NCI-H1417 treated with DMSO at 0.1 percent for 48 hours (cell line): ENCODE results near the gene NONO.
A peak's percentile ranks its signal among the peaks of the same experiment; 100 is the strongest.
"Not testable (repeated sequence)": the region's sequence is repeated elsewhere in the genome, so short reads cannot be mapped to it uniquely, and the experiment has no call there.

ENCODE experiments used
- DNase-seq: peaks from one replicate; lab custom pipeline; 2025; lab: John Stamatoyannopoulos, UW

Gene NONO, protein sequence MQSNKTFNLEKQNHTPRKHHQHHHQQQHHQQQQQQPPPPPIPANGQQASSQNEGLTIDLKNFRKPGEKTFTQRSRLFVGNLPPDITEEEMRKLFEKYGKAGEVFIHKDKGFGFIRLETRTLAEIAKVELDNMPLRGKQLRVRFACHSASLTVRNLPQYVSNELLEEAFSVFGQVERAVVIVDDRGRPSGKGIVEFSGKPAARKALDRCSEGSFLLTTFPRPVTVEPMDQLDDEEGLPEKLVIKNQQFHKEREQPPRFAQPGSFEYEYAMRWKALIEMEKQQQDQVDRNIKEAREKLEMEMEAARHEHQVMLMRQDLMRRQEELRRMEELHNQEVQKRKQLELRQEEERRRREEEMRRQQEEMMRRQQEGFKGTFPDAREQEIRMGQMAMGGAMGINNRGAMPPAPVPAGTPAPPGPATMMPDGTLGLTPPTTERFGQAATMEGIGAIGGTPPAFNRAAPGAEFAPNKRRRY

DNA sequence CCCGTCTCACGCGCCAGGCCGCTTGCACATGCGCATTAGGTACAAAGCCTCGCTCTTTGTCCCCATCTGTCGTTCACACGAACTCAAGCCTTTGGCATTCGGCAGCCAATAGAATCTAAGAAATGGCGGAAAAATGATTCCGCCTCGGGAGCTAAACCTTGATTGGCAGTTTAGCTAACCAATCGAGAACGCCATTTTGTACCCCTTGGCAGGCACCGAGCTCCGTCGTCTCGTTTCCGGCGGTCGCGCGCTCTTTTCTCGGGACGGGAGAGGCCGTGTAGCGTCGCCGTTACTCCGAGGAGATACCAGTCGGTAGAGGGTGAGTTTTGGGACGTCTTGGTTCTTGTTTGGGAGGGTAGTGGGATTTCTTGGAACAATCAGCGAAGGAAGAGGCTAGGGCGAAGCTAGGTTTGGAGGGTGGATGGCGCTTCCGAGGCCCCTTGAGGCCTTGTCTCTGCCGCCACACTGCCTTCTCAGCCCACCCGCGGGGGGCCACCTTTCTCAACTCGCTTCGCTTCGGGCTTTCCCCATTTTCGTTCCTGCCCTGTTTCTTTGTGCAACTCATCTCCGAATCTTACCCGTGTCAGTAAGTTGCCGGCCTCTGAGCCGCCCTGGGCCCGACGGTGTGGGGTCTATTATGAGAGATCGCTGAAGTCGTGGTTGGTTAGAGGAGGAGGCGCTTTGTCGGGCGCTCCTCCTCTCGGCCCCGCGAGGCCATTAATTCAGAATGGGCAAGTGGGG, at the start of gene NONO:
Gene NONO, plus strand, starts transcription at position 233 of the 741 bp plus-strand sequence. CDS start 7,003 bp downstream, outside the sequence.
- DNase-seq, result peak; percentile 89

DNA sequence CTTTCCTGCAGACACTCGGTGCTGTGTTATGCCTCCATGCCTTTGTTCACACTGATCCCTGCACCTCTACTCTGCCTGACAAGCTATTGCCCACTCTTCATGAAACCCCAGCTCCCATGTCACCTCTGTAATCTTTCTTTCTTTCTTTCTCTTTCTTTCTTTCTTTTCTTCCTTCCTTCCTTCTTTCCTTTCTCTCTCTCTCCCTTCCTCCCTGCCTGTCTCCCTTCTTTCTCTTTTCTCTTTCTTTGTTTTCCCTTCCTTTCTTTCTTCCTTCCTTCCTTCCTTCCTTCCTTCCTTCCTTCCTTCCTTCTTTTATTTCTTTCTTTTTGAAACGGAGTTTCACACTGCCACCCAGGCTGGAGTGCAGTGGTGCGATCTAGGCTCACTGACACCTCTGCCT, 48.0 kb upstream of the NONO start:
- no peak for DNase-seq

DNA sequence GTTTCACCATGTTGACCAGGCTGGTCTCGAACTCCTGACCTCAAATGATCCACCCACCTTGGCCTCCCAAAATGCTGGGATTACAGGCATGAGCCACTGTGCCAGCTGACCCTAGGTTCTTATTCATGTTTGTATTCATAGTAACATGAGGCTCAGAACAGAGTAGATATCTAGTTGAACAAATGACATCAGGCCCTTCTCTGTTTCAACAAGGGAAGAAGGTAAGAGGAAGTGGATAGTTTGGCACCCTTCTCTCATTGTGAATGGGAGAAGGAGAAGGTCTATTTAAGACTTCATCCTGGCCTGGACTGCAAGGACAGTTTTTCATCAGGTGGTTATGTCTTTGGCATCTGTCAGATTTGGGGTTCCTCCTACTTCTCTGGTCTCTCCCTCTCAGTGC, 46.6 kb upstream of the NONO start:
- DNase-seq, result no peak

DNA sequence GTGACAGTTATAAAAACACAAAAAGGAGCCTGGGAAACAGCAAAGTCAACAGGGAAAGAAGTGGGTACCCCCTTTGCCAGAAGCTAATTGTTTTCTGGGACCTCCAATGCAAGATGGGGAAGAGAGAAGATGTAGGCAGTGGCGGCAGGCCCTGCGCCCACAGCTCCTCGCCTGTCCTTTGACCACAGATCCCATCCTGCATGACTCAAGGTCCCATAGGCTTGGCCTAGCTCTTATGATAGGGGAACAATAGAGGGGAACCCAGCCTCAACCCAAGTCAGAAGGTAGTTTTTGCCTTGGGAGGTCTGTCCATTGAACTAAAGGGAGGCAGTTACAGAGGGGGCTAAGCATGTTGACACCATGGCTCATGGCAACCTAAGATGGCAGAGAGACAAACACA, 43.7 kb upstream of the NONO start:
- no peak for DNase-seq

DNA sequence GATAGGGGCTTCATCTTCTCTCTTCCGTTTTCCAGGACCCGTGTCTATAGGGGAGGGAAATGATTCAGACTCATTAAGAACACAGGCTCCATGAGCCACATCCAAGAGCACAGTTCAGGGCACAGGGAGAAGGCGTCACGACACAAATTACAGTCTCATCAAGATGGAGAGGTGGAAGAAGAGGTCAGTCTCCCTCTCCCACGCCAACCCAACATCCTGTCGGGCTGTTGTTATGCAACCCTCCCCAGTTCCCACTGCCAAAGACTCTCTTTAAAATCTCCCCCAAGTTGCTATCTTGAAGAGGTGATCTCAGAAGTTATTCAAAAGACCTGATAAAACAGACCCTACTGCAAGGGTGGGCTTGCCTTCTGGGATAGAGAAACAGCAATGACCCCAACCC, 42.1 kb upstream of the NONO start:
- DNase-seq, result no peak

DNA sequence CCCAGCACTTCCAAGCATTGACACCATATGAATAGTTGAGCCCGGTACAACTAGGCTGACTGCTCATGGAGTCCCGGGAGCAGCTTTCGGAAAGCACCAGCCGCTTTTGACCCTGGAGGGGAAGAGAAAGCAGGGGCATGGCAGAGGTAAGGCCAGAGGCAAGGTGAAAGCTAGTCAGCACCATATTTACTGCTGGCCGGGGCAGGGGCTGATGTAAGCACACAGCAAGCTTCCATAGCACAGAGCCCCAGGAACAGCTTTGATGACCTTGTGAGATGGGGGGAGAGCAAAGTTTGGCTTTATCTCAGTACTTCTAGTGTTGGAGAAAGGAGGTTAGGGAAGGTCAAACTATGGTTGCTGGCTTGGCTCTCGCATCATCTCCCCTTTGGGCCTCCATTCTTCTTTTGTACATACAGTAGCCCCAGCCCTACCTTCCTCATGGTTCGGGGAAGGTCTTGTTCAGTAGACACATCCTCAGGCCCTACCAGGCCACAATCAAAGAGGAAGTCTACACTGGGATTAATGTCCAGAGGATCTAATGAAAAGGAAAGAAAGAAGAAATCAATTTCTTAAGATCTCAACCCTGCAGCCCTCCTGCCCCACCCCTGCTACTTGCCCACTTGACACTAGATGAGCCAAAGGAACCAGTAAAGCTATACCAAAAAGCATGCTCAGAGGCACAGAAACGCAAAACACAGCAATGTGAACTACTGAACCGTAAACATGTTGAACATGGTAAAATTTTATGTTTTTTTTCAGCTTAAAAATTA, 38.9 kb upstream of the NONO start:
- no peak for DNase-seq

DNA sequence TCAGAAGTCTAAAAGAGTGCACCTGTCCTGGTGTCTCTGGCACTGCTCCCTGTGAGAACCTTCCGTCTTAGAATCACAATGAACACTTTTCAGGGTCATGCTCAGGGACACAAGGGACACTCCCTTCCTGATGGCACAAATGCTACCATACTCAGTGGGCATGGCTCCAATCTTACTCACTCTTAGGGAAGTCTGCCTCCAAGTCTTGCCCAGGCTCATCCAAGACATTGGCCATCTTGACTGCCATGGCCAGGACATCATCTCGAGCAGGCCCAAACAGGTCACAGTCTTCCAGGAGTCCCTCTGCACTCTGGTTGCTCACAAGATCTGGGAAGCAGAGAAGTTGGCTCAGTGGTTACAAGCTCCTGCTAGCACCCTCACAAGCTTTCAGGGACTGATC, 38.3 kb upstream of the NONO start:
- DNase-seq, result no peak

DNA sequence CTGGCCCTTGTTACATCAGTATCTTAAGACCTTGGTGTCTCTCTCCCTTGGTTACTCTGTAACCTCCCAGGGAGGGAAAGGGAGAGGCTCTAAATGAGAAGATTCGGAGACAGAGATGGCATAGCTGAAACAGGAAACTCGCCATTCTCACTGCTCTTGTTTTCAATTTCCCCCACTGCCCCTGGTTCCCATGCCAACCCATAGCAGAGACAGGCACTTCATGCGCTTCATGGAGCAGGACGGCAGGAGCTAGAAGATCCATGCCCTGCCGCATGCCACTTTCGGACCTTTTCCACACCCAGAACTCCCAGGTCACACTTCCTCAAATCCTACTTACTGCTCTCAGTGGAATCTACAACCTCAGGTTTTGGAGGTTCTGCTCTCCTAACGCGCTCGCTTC, 32.6 kb upstream of the NONO start:
- no peak for DNase-seq

DNA sequence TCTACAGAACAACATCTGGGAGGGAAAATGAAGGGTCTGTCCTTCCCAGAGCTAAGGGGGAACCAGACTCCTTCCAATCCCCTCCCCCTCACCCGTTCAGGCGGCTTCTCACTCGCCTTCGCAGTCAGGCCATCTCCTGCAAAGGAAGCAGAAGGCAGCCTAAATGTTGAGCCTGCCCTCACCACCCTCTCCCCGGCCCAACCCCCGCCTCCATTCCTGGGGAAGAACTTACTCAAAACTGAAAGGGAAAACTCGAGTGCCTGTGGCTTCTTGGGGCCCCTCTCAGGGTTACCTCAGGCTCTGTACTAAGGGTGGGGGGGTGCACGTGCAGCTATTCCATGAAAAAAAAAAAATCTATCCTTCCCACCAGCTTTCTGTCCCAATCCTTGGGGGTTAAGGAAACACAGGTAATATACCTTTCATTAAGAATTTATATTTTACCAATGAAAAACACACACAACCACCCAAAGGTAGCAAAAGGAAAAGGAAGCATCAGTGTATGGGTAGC, 31.9 kb upstream of the NONO start:
- DNase-seq, result no peak

DNA sequence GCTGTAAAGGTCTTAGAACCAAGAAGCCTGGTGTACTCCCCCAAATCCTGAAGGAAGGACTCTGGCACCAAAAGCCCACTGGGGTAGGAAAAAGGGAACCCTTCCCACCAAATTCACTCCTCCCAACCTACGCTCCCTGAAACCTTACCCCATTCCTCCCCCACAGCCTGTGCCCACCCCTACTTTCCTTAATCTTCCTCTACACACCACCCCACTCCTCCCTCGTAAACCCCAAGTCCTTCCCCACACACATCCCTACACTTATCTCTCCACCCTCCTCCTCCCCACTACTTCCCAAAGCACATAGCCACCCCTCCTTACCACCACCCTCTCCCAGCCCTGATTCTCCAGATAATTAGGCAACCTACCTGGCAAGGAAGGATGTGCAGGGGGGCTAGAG, 31.2 kb upstream of the NONO start:
- DNase-seq, result no peak

DNA sequence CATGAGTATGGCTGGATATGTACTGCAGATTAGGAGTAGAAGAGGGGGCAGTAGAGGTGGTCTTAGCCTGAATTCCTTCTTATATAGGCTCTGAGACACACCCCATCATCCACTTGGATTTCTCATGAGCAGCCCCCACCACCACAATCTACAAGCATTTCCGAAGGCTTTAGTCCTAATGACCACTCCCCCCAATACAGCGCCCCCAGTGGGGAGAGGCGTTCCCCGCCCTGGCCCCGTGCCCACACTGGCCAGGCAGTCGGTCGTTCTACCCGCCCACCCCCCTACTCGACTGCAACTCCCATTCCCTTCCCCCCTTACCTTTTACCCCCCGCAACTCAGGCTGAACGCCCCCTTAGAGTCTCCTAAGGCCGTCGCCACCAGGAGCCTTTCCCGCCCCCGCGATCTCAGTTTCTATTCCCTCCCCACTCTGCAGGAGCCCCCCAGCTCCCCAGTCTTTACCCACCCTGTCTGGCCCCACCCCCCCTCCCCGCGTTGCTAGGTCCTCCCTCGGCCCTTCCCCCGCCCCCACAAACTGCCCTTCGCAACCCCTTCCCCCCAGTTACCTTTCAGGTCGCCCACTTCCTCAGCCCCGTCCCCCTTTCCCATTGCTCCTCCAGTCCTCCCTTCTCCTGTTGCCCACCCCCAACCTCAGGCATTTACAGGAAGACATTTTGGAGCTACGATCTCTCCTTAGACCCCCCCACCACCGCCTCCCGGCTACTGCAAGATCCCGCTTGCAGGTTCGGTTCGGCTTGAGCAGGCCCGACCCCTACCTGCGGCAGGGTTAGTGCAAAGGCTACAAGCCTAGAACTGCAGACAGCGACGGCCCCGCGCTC, 30.0 kb upstream of the NONO start:
- DNase-seq, result no peak

DNA sequence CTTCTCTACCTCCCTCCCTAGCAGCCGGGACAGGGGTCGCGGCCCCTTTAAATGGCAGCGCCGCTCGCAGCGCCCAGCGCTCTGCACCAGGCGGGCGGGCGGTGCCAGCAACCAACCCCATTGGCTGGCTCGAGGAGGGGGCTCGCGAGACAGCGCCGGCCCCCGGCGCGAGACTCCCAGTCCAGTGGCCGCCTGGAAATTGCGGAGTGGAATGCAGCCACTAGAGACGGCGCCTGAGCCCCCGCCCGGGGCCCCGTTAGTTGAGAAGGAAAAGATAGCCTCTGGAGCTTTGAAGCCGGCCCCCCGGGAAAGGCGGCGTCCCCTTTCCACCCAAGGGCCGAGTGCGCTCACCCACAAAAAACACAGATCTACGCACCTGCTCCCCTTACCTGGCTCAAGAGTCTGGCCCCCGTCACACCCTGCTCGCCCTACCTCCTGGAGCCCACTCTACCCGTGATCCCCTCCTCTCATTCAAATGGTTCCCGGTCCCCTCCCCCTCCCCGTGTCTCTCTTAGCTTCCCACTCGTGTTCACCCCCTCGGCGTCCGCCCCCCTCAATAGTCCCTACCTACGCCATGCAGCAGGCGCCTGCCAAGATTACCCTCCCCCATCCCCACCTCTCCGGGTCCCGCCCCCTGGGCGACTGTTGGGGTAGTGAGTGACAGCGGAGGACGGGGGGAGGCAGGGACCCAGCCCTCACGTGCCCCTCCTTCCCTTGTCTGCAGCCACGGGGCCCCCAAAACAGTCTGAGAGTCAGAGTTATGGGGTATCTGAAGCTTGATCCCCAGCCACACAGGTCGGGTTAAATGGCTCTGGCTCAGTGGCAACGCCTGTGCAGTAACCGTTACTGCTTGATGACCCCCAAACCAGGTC, 29.1 kb upstream of the NONO start, which contains the start of gene ZMYM3:
Gene ZMYM3, minus strand, starts transcription at position 49 of the 872 bp plus-strand sequence. CDS start 885 bp downstream, outside the sequence.
- DNase-seq, result peak; percentile 57

DNA sequence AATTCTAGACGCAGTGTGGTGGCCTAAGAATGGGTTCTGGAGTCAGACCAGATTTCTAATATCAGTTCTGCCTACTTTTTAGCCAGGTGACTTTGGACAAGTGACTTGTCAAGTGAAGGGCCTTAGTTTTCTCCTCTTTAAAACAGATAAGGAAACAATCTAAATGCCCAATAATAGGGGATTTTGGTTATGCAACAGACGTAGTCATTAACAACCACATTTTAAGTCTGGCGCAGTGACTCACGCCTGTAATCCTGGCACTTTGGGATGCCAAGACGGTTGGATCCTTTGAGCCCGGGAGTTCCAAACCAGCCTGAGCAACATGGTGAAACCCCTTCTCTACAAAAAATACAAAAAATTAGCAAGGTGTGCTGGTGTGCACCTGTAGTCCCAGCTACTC, 27.4 kb upstream of the NONO start:
- DNase-seq, result no peak

DNA sequence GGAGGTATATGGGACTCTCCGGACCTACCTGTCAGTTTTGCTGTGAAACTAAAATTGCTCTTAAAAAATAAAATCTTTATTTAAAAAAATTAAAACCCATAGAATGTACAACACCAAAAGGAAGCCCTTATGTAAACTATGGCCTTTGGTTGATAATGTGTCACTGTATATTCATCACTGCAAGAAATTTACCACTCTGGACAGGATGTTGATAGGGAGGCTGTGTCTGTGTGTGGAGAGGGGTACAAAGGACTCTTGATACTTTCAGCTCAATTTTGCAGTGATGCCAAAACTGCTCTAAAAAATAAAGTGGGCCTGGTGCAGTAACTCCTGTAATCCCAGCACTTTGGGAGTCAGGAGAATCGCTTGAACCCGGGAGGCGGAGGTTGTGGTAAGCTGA, 26.6 kb upstream of the NONO start:
- no peak for DNase-seq

DNA sequence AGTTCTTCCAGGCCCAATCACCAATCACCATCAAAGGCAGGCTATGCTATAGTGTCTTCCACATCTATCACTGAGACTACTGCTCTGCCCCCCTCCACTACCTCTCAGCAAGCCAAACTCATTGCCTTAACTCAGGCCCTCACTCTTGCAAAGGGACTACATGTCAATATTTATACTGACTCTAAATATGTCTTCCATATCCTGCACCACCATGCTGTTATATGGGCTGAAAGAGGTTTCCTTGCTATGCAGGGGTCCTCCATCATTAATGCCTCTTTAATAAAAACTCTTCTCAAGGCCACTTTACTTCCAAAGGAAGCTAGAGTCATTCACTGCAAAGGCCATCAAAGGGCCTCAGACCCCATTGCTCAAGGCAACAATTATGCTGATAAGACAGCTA, 14.8 kb upstream of the NONO start:
- not testable (repeated sequence) for DNase-seq

DNA sequence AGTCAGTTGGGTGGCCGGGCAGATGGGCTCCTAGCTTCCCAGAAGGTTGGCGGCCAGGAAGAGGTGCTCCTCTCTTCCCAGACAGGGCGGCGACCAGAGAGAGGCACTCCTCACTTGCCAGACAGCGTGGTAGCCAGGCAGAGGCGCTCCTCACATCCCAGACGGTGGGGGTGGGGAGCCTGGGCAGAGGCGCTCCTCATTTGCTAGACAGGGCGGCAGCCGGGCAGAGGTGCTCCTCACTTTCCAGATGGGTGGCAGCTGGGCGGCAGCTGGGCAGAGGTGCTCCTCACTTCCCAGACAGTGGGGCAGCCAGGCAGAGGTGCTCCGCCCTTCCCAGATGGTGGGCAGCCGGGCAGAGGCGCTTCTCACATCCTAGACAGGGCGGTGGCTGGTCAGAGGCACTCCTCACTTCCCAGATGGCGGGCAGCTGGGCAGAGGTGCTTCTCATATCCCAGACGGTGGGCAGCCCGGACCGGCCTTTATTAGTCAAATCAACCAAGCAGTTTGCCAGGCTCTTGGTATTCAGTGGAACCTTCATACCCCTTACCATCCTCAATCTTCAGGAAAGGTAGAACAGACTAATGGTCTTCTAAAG, 13.5 kb upstream of the NONO start:
- no peak for DNase-seq

DNA sequence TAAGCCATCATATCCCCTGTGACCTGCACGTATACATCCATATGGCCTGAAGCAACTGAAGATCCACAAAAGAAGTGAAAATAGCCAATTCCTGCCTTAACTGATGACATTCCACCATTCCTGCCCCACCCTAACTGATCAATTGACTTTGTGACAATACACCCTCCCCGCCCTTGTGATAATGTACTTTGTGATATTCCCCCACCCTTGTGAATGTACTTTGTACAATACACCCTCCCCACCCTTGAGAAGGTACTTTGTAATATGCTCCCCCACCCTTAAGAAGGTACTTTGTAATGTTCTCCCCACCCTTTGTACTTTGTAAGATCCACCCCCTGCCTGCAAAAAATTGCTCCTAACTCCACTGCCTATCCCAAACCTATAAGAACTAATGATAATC, 11.1 kb upstream of the NONO start:
- DNase-seq, result not testable (repeated sequence)

DNA sequence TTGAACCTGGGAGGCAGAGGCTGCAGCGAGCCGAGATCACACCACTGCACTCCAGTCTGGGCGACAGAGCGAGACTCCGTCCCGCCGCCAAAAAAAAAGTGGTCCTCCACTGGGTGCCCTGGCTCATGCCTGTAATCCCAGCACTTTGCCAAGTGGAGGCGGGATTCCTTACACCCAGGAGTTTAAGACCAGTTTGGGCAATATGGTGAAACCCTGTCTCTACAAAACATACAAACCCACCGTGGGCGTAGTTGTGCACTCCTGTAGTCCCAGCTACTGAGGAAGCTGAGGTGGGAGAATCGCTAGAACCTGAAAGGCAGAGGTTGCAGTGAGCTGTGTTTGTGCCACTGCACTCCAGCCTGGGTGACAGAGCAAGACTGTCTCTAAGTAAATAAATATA, 2.1 kb upstream of the NONO start:
- not testable (repeated sequence) for DNase-seq

DNA sequence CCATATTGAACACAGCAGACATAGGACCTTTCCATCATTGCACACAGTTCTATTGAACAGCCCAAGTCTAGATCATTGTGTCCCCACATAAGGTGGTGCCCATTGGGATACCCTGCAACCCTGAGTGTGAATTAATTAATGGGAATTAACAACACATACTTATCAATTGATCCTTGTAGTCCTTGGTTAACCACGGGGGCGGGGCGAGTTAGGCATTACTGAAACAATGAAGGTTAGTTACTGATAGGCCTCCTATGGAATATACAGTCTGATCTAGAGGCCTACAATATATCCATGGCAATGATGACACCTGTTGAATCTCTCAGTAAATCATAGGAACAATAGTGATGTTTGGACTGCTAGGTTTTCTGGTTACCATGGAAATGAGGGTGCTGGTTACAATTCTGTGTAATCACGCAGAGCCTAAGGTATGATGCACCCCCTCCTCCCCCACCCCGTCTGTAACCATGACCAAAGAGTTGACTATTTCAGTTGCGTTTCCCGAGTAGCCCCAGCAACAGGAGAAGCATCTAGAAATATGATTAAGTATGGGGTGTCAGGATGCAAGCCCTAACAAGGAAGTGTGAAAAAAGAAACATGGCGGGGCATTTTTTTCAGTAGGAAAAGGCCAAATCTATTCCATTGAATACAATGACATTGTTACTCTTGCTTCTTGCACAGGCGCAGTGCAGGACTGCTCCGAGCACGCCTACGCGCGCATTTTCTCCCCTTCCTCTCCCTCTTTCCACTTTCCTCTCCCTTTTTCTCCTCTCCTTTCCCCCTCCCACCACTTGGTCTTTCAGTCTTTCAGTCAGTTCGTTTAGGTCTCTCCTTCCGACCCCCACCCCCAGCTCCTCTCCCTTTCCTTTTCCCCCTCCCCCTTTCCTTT, 677 bp upstream of the NONO start:
- DNase-seq, result no peak
